AG04450 (cell line): ENCODE results near the gene CLIP2. TPM values are rescaled to one million over a fixed set of nuclear protein-coding genes. Genes with fewer than 3 reads are reported as not detected.

ENCODE experiments used
- CTCF ChIA-PET: fragments of 300-600, 350-600 bp; formaldehyde crosslinking; extraction: SDS; loops from one replicate; lab custom pipeline; 2022; ENCODE audit warnings: antibody characterized with exemption, inconsistent platforms; lab: Charles Lee
- POLR2A ChIA-PET: fragments of 350-600 bp; formaldehyde crosslinking; extraction: SDS; loops from one replicate; lab custom pipeline; 2021; ENCODE audit warnings: antibody characterized with exemption, inconsistent platforms; lab: Yijun Ruan, JAX
- DNase-seq: peaks from one replicate; pipeline ENCODE4 v3.0.0-alpha.2; 2011; ENCODE audit warnings: low read depth, low spot score
- H3K27ac ChIP-seq: one replicate; pipeline ENCODE4 v1.5.1; 2012; ENCODE audit warnings: low read depth, low read length, control low read depth
- H3K27me3 ChIP-seq: one replicate; pipeline ENCODE4 v1.6.0; 2012; ENCODE audit warnings: low read length; ENCODE audit not compliant: control insufficient read depth, insufficient read depth
- H3K4me3 ChIP-seq: 2 replicates; pipeline ENCODE4 v1.5.1; 2011; ENCODE audit warnings: mild to moderate bottlenecking, low read depth, low read length, control low read depth
- H3K9me3 ChIP-seq: 2 replicates; pipeline ENCODE4 v1.5.1; 2012; ENCODE audit warnings: low read length; ENCODE audit not compliant: control insufficient read depth, insufficient read depth
- CTCF ChIP-seq: IDR thresholded peaks from 2 replicates; pipeline ENCODE4 v1.5.1; 2011; ENCODE audit warnings: low read depth, low read length, control low read depth, inconsistent platforms
- polyA plus RNA-seq: library from polyadenylated mRNA; depleted of rRNA; stranded (reverse); fragments of >200 nt; gene quantifications from 2 replicates; pipeline ENCODE4 v1.2.3, GENCODE V29; 2011

CLIP2 gene
- polyA plus RNA-seq, 1 experiment, result 7.2 TPM

- Histone ChIP-seq H3K9me3 (no peaks in the 10 kb centered on the region), H3K4me3 (no peak overlapping the region), H3K27me3 (no peaks in the 10 kb centered on the region), H3K27ac (peak overlapping the region; percentile 99)
- ChIA-PET CTCF (no interaction called here), POLR2A (interaction anchor here (0.6 to 1.2 kb wide), 2 partner anchors 10 to 23 kb away, joined by 3 to 8 read pairs; no protein-coding TSS in a partner anchor)
- TF ChIP-seq CTCF, result no peak
- DNase-seq, result no peak
Measured at GRCh38 chr7:74271742-74272141, 17.5 kb upstream of the CLIP2 start.

- Histone ChIP-seq H3K4me3 (0 out of 2 replicates have a peak overlapping the region, but pooled peaks have one; percentile 12), H3K27ac (peak overlapping the region; percentile 99), H3K27me3 (no peaks in the 10 kb centered on the region), H3K9me3 (no peaks in the 10 kb centered on the region)
- no peak for TF ChIP-seq CTCF
- DNase-seq, result peak; percentile 91
- CTCF ChIA-PET, result no interaction called here
- POLR2A ChIA-PET, result interaction anchor here (0.5 to 1.2 kb wide), 3 partner anchors 9 to 189 kb away, joined by 3 to 8 read pairs (median 3); partner anchors contain the start of gene LIMK1
Measured at GRCh38 chr7:74272305-74273038, 16.7 kb upstream of the CLIP2 start.

GRCh38 chr7:74275401-74275881 lies 13.8 kb upstream of the CLIP2 start:
- no peak overlapping the region for H3K4me3 ChIP-seq
- TF ChIP-seq CTCF, result peak; percentile 55
- H3K27ac ChIP-seq, result no peak overlapping the region
- CTCF ChIA-PET, result interaction anchor here (1.0 kb wide), 1 partner anchor 69 kb away, joined by 4 read pairs; no protein-coding TSS in a partner anchor
- no peaks in the 10 kb centered on the region for H3K27me3 ChIP-seq
- H3K9me3 ChIP-seq, result no peaks in the 10 kb centered on the region
- POLR2A ChIA-PET, result interaction anchor here (1.3 kb wide), 1 partner anchor 13 kb away, joined by 3 read pairs; no protein-coding TSS in a partner anchor
- DNase-seq, result no peak

GRCh38 chr7:74277636-74278035 lies 11.6 kb upstream of the CLIP2 start:
- no peak for TF ChIP-seq CTCF
- POLR2A ChIA-PET, result no interaction called here
- Histone ChIP-seq H3K27me3 (no peaks in the 10 kb centered on the region), H3K4me3 (no peak overlapping the region), H3K9me3 (no peaks in the 10 kb centered on the region), H3K27ac (no peak overlapping the region)
- CTCF ChIA-PET, result no interaction called here
- DNase-seq, result no peak

- no peak overlapping the region for H3K4me3 ChIP-seq
- H3K27me3 ChIP-seq, result no peaks in the 10 kb centered on the region
- POLR2A ChIA-PET, result interaction anchor here (3.0 kb wide), 1 partner anchor 8 kb away, joined by 31 read pairs; the partner anchor contains the start of gene CLIP2
- H3K27ac ChIP-seq, result peak overlapping the region; percentile 31
- TF ChIP-seq CTCF, result no peak
- no peak for DNase-seq
- CTCF ChIA-PET, result no interaction called here
- H3K9me3 ChIP-seq, result no peaks in the 10 kb centered on the region
Measured at GRCh38 chr7:74280985-74281384, 8.2 kb upstream of the CLIP2 start.
